NB4 (cell line): ENCODE data around the gene KDM4B.
A peak's percentile ranks its signal among the peaks of the same experiment; 100 is the strongest.
"Not testable (repeated sequence)": the region's sequence is repeated elsewhere in the genome, so short reads cannot be mapped to it uniquely, and the experiment has no call there.

Experiments
- DNase-seq: peaks from one replicate; pipeline ENCODE4 v3.0.0; 2010; ENCODE audit warnings: low read depth
- H3K4me3 ChIP-seq: one replicate; pipeline ENCODE4 v1.5.1; 2011; ENCODE audit warnings: mild to moderate bottlenecking, low read depth, low read length, moderate library complexity
- MYC ChIP-seq: IDR thresholded peaks from 2 replicates; pipeline ENCODE4 v1.6.1; 2011; ENCODE audit warnings: low read depth, low read length
- POLR2A ChIP-seq: IDR thresholded peaks from 2 replicates; pipeline ENCODE4 v1.6.1; 2011; ENCODE audit warnings: mild to moderate bottlenecking; ENCODE audit not compliant: insufficient read length; ENCODE audit errors: extremely low read depth
- TF ChIP-seq, protein P1 (sequence below): IDR thresholded peaks from 2 replicates; pipeline ENCODE4 v1.6.1; 2011; ENCODE audit warnings: low read depth, low read length
- TF ChIP-seq, protein P2 (sequence below): IDR thresholded peaks from one replicate; pipeline ENCODE4 v1.5.1; 2012; ENCODE audit warnings: low read depth, low read length

The KDM4B gene

DNA sequence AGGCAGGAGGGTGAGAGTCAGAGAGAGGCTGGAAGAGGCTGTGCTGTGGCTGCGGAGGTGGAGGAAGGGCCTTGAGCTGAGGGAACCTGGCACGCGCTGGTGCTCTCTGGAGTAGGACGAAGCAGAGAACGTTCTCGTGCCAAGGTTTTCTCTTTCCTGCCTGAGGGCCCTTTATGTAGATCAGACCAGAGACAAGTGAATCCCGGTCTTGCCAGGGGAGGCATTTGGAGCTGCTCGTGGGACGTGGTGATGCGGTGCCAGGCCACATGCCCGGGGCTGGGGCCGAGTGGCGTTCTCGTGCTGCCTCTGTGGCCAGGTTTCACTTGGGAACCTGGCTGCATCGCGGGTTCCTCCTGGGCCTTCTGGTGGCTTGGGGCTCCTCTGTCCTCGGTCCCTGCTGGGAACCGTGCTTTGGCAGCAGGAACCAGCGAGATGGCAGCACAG is 54.2 kb downstream of the KDM4B start:
- DNase-seq: no peak
- no peak for TF ChIP-seq POLR2A
- H3K4me3 ChIP-seq: no peak overlapping the region

DNA sequence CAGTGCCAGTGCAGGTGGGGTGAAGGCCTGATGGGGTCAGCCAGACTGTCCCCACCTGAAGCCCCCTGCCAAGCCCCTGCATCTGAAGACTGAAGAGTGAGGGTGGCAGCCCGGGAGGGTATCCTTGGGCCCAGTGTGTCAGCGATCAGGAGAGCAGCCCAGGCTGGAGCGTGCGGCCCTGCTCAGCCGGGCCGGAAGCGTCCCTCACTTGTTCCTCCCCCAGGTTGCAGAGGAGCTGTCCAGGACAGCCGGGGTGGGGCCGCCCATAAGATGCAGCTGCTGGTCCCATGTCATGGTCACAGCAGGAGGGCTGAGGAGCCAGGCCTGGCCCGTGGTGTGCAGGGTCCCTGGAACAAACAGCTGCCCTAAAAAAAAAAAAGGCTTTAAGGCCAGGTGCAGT is 55.4 kb downstream of the KDM4B start:
- TF ChIP-seq MYC (no peak), POLR2A (no peak)
- TF ChIP-seq, protein P1, sequence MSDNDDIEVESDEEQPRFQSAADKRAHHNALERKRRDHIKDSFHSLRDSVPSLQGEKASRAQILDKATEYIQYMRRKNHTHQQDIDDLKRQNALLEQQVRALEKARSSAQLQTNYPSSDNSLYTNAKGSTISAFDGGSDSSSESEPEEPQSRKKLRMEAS: no peak
- TF ChIP-seq, protein P2, sequence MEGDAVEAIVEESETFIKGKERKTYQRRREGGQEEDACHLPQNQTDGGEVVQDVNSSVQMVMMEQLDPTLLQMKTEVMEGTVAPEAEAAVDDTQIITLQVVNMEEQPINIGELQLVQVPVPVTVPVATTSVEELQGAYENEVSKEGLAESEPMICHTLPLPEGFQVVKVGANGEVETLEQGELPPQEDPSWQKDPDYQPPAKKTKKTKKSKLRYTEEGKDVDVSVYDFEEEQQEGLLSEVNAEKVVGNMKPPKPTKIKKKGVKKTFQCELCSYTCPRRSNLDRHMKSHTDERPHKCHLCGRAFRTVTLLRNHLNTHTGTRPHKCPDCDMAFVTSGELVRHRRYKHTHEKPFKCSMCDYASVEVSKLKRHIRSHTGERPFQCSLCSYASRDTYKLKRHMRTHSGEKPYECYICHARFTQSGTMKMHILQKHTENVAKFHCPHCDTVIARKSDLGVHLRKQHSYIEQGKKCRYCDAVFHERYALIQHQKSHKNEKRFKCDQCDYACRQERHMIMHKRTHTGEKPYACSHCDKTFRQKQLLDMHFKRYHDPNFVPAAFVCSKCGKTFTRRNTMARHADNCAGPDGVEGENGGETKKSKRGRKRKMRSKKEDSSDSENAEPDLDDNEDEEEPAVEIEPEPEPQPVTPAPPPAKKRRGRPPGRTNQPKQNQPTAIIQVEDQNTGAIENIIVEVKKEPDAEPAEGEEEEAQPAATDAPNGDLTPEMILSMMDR: no peak
- DNase-seq: no peak
- no peak overlapping the region for H3K4me3 ChIP-seq

DNA sequence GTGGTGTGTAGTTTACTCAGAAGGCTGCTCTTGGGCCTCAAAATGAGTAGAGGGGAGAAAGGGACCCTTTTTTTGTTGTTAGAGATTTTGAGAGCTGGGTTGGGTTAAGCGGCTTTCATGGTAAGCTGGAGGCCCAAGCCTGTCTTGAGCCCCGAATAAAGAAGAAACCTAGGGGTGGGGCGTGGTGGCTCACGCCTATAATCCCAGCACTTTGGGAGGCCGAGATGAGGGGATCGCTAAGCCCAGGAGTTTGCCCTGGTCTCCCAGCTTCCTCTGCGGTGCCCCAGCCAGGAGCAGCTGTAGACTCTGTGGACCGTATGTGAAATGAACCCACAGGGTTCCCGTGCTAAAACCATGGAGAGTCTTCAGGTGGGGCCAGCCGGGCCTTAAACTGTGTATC is 56.1 kb downstream of the KDM4B start:
- no peak overlapping the region for H3K4me3 ChIP-seq
- DNase-seq: no peak
- TF ChIP-seq POLR2A (no peak), MYC (no peak)
- TF ChIP-seq, protein P2: no peak
- TF ChIP-seq, protein P1: no peak

DNA sequence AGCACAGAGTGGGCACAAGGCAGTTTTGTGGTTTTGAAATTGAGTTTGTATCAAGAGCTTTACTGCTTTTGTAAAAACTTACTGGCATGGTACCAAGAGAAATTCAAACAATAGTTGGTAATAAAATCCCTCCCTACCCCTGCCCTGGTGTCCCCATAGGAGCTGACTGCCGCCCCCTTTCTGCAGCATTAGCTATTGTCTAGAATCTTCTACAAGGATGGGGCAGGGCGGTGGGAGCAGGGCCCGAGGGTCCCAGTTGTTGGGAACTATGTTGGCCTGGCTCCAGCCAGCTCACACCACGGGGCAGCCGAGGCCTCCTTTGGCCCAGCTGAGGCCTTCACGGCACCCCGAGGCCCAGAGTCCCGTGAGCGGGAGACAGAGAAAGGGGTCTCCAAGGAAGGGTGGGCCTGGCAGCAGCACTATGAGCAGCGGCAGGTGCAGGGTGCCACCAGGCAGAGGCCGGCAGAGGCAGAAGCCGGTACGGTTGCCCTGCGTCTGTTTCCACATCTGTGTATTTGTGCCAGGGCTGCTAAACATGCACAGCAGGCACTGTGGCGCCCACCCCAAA is 57.9 kb downstream of the KDM4B start:
- DNase-seq: no peak
- H3K4me3 ChIP-seq: no peak overlapping the region
- TF ChIP-seq POLR2A (no peak), MYC (no peak)
- TF ChIP-seq, protein P2: no peak
- TF ChIP-seq, protein P1: no peak

DNA sequence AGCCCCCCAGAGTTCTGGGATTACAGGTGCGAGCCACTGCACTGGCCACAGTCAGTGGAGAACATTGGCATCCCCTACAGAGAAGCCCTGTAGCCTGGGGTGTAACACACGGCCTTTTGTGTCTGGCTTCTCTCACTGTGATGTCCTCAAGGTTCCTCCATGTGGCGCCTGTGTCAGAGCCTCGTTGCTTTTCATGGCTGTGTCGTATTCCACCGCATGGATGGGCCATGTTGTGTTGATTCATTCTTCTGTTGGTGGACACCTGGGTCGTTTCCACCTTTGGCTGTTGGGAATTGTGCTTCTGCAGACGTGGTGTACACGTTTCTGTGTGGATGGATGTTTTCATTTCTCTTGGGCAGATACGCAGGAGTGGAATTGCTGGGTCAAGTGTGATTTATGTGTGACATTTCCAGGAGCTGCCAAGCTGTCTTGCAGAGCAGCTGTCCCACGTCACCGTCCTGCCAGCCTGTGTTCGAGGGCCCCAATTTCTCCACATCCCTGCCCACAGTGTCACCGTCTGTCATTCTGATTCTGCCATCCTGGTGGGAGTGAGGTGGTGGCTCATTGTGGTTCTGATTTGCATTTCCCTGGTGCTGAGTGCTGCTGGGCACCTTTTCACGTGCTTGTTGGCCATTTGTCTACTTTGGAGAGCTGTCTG is 59.4 kb downstream of the KDM4B start:
- TF ChIP-seq POLR2A (no peak), MYC (no peak)
- TF ChIP-seq, protein P2: no peak
- TF ChIP-seq, protein P1: no peak
- DNase-seq: no peak
- H3K4me3 ChIP-seq: no peak overlapping the region

DNA sequence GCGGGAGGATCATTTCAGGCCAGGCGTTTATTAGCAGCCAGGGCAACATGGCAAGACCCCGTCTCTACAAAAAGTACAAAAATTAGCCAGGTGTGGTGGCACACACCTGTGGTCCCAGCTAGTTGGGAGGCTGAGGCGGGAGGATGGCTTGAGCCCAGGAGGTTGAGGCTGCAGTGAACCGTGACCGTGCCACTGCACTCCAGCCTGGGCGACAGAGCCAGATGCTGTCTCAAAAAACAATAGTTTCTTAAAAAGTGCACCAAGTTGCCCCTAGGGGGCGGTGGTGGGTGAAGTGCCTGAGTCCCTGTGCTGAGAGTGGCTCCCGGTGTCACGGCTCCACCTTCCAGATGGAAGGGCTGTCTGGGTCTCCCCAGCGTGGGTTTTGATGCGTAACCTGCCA is 60.7 kb downstream of the KDM4B start:
- TF ChIP-seq, protein P2: peak; percentile 55
- DNase-seq: peak; percentile 65
- not testable (repeated sequence) for H3K4me3 ChIP-seq
